Anterior cingulate cortex (tissue), 58 donors: ENCODE data around the gene VBP1.
"Not testable (repeated sequence)": the region's sequence is repeated elsewhere in the genome, so short reads cannot be mapped to it uniquely, and the experiment has no call there.

Source experiments
- DNase-seq, 58 donors: peaks; one replicate each; lab custom pipeline; 2025; lab: John Stamatoyannopoulos, UW

The VBP1 gene, protein sequence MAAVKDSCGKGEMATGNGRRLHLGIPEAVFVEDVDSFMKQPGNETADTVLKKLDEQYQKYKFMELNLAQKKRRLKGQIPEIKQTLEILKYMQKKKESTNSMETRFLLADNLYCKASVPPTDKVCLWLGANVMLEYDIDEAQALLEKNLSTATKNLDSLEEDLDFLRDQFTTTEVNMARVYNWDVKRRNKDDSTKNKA

DNA sequence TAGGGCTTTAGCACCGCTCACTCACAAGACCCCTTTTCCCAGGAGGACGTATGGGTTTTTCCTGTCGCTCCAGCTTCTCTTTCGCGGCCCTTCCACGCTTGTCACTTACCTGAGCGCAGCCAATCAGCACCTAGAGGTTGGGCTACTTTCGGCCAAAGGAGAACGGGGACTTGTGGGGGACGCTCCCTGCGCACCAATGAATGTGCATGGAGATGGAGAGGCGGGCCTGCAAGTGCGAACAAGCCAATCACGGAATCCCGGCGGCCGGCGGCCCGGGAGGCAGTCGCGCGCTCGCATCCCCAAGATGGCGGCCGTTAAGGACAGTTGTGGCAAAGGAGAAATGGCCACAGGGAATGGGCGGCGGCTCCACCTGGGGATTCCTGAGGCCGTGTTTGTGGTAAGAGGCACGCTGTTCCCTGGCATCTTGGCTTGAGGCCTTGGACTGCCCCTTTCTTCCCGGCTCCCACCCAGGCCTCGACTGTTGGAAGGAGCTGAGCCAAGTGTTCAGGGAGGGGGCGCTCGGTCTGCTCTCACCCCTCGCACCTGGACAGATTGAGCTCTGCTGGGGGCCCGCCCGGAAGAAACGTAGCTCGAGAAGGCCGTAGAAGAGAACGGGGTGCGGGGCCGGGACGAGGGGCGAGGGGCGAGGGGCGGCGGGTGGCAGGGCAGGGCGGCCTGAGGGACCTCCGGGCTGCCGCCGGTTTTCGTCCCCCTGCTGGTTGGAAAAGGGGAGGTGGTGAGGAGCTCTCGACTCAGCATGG is at the start of gene VBP1:
VBP1 (plus strand) TSS at position 282 of the 761 bp plus-strand sequence; CDS start at position 305, 23 bp downstream.
- peak; percentile 19 to 96 (median 87) for DNase-seq

DNA sequence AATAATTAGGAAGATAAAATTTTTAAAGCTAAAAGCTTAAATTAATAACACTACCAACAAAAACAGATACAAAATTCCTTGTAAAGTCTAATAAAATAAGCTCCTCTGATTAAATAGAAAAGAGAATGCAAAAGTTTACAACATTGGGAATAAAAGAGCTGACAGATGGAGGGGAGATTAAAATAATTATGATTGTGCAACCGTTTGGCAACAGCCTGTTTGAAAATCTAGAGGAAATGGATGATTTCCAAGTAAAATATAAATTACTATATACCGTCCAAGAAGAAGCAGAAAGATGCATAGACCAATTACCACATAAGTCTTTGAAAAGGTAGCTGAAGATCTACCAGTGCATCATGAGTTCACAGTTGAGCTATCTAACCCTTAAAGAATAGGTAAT is 46.4 kb upstream of the VBP1 start:
- no peak for DNase-seq

DNA sequence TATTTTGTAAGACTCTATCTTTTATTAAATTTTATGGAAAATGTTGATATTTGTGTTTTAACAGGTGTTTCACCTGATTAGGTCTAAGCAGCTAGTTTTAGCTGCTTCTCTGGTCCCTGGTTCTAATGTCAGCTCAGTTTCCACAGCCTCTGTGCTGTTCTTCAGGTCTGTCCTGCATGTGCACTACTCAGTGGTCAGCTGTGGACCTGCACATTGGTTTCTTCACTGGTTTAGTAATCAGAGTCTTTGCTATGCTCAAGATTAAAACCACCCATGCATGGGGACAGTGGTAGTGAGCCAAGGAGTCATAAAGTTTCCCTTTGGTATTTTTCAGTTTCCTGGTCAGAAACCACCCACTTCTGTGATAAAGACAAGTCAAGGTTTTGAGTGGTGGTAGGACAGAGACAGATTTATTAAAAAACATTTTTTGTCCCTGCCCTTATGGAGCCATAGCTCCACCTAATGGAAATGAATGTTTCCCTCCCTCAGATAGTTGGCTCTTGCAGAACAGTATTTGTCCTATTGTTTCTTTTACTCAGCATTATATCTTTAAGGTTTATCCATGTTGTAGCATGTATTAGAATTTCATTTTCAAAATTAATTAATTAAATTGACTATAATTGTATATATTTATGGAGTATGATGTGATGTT is 36.8 kb upstream of the VBP1 start:
- no peak for DNase-seq

DNA sequence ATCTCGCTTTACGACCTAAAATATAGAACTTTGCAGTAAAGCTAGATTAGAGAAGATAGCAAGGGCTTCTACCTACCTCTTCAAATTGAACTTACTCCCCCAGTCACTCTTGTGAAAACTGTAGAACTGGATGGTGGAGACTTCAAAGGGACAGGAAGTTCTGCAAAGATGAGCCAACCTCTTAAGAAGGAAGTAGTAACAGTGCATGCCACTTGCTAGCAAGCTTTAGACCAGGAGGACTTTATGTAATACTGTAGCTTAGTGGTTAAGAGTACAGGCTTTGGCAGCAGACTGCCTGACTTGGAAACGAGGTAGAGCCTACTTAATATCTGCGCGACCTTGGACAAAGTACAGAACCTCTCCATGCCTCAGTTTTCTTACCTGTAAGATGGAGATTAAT is 27.5 kb upstream of the VBP1 start:
- no peak for DNase-seq

DNA sequence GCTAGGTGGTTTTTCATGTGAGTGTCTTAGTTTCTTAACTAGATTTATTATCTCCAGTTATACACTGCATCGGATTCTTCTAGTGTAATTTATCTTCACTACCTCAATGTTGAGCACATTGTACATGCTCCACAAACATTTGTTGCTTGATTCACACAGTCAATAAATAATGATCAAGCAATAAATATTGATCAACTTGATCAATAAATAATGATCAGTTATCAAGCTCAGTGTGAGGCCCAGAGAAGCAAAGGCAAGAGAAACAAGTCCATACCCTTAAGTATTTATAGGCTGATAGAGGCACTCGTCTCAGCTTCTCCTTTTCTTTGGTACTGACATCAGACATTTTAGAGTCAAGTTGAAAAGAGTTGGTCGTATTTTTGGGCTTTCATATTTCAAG is 5.1 kb upstream of the VBP1 start:
- DNase-seq, result no peak

DNA sequence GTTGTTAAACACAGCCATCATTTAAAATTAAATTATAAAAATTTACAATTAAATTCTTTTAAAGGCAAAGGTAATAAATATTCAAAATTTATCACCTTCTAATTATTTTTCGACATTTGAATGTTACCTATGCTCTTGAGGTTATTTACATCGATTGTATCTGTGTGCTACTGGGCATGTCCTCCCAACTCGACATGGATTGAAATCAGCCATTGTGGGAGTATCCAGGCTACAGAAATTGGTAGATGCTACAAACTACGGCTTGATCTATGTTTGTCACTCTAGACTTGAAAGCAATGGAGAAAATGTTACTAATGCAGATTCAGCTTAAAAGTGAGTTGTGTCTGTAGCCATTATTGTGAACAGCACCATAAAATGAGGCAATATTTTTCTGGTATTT is 2.5 kb upstream of the VBP1 start:
- no peak for DNase-seq

DNA sequence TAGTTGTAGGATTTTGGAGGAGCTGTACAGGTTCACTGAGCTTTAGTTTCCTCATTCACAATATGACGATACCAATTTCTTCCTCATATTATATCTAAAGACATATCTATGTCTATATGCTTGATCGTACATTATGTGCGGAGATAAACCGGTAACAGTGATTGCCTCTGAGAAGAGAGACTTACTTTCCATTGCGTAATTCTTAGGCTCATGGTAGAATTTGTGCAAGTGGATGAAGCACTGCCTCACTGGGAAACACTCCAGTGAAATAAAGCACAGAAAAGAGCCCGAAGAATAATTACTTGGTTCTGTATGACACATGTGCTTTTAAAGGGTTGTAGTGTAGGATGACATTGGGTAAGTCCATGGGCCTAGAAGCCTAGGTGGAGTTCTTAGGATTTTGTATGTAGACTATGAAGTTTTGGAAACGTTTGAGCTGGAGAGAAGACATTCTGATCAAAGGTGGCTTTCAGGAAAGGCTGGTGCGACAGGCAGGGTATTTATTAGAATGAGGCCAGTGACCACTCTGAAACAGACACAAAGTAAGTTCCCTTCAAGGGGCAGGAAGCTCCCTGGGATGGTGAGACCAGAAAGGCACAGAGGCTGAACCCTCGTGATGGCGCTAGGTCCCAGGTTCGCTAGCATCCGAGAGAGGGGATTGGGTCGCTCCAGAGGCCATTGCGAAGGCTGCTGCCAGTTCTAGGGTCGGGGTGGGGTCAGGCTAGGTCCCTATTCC is 649 bp upstream of the VBP1 start:
- peak in 2 of 58 donors; percentile 8 to 44 for DNase-seq

DNA sequence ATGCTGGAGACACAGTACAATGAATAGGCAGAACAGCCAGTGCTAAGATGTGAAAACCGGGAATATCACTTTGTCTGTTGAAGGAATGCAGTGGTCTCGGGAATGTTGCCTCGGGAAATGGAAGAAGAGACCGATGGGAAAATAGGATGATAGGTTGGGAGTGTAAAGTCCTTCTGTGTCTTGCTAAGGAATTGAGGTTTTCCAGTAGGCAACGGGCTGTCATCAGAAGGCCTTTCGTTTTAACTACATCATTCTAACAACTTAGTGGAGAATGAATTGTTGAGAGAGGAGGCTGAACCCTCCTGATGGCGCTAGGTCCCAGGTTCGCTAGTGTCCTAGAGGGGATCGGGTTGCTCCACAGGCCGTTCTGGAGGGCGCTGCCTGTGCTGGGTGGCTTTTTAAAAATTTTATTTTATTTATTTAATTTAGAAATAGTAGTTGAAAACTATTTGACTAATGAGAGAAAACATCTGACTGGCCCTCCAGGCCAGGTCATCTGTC is 730 bp downstream of the VBP1 start:
- DNase-seq, result peak in 5 of 58 donors; percentile 0 to 19 (median 0)

DNA sequence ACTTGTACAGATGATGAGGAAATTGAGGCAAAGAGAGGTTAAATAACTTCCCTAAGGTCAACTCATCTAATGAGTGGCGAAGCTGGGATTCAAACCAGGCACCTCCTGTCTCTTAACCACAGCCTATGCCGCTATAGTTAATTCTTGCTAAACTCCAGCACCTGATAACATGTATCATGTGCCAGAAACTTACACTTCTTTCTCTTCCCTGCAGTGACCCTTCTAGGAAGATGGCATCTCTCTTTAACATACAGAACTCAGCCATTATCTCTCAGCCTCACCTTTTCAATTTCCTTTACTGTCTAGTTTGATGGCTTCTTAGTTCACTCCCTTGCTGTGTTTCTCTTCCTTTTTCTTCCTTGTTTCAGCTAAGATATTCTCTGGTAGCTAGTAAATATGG is 2.5 kb downstream of the VBP1 start:
- no peak for DNase-seq

DNA sequence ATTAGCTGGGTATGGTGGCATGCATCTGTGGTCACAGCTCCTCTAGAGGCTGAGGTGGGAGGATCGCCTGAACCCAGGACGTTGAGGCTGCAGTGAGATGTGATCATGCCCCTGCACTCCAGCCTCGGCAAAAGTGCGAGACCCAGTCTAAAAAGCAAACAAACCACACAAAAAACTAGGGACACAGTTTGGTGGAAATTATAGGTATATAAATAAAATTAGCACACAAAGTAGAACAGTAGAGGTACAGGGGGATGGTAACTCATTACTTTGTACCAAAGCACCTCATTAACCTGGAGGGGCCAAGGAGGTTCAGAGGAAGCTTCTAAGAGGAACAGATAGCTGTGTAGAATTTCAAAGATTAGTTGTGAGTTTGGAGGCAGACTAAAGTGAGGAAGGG is 5.1 kb downstream of the VBP1 start:
- no peak for DNase-seq

DNA sequence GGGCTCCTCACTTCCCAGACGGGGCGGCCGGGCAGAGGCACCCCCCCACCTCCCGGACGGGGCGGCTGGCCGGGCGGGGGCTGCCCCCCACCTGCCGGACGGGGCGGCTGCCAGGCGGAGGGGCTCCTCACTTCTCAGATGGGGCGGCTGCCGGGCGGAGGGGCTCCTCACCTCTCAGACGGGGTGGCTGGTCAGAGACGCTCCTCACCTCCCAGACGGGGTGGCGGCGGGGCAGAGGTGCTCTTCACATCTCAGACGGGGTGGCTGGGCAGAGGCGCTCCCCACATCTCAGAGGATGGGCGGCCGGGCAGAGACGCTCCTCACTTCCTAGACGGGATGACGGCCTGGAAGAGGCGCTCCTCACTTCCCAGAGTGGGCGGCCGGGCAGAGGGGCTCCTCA is 7.5 kb downstream of the VBP1 start:
- DNase-seq, result not testable (repeated sequence)

DNA sequence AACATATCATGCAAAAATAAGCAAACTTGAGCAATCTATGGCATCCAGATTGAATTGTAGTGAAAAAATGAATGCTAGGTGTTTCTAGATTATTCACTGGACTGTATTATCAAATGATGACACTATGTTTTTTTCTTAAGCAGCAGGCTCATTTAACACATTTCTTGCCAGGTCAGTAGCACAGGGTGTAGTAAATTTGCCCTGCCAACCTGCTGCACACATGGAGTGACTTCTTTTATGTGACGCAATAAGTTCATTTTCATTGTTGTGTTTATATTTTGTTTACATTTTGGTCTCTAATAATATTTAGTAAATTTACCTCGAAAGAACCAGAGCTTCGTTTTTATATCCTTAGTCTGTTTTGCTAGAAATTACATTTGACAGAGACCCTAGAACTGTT is 9.5 kb downstream of the VBP1 start:
- no peak for DNase-seq

DNA sequence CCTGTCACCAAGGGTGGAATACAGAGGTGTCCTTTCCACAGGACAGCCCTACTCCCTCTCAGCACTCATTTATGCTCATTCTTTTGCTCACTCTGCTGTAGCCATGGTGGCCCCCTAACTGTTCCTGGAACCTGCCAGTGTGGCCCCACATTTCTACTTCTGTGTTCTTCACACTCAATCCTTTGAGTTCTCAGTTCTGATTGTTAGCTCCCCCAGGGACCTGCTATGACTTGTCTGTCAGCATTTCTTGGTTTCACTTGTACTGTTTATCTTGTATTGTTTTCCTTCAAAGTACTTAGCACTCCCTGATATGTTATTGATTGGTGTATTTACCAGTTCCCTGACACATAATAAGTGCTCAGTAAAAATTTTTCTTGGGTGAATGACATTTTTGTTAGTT is 14.9 kb downstream of the VBP1 start:
- no peak for DNase-seq

DNA sequence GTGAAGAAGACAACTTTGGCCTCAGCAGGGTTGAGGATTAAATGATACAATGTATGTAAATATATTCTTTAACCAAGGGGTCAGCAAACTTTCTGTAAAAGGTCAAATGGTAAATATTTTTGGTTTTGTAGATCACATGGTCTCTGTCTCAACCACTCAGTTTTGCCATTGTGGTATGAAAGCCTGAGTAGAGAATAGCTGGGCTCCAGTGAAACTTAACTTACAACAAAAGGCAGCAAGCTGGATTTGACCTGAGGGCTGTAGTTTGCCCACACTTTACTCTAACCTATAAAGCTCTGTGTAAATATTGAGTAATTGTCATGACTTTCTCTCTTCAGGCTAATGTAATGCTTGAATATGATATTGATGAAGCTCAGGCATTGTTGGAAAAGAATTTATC is 19.6 kb downstream of the VBP1 start:
- no peak for DNase-seq

DNA sequence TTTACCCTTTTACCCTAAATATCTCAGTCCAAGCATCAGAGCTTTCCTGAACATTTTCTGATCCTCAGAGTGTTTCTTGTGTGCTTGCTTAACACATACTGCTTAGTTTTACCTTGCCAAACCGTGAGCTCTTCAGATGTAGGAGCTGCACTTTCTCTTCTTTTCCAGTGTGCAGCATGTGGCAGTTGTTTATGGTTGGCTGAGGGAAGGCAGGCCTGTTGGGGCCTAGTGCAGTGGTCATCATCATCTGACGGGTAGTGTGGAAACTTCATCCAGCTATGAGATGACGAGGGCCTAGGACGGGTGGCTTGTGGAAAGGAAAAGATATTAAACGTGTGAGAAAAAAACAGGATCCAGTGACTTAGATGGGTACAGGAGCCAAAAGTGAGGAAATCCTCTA is 21.5 kb downstream of the VBP1 start:
- no peak for DNase-seq

DNA sequence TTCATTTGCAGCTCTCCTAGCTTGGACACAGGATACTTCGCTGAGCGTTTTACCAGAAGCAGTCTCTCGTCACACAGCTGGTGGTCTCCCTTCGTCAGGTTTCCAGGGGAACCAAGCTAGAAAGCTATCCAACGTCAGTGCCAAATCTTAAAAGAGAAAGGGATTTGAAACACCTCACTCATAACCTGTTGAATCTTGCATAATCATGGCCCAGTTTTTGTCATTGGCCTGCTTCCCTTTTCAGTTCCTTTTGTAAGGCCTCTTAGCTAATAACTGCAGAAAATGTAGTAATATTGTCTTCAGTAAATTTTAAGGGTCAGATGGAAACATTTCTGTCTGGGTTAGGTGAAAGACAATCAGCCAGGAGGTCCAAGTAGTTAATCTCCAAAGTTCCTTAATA is 26.0 kb downstream of the VBP1 start:
- DNase-seq, result no peak

DNA sequence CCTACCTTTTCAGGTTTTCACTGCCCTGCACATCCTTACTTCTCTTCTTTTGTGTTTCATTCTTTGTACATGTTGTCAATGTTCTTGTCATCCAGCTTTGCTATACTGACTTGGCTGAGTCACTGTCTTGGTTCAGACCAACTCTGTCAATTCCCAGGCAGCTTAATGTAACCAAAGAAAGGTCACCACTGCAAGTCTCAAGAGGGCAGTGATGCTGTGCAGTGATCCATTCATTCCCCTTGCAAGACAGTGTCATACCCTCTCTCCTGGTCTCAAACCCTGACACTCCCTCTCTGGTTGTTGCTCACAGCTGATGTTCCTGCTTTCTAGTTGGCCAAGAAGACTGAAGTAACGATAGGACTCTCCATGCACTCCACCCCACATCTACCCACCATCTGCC is 30.5 kb downstream of the VBP1 start:
- DNase-seq, result no peak

DNA sequence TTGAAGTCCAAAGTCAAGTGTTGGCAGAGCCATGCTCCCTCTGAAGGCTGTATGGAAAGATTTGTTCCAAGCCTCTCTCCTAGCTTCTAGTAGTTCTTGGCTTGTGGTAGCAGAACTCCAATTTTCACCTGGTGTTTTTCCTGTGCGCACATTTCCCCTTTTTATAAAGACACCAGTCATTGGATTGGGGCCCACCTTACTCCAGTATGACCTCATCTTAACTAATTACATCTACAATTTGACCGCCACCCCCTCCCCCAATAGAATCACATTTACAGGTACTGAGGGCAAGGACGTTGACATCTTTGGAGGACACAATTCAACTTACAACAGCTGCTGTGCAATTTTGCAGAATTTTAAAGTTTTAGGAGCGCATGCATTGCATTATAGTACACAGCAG is 31.2 kb downstream of the VBP1 start:
- no peak for DNase-seq

DNA sequence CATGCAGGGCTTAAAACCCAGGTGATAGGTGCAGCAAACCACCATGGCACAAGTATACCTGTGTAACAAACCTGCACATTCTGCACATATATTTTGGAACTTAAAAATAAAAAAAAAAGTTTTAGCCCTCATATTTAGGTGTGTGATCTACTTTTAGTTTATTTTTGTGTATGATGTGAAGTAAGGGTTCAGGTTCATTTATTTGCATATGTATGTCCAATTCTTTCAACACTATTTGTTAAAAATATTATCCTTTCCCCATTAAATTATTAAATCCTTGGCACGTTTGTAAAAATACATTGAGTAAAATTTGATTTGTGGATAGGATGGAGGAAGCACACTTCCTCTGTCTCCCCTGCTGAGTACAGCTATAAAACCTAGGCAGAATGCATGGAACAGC is 35.1 kb downstream of the VBP1 start:
- DNase-seq, result no peak

DNA sequence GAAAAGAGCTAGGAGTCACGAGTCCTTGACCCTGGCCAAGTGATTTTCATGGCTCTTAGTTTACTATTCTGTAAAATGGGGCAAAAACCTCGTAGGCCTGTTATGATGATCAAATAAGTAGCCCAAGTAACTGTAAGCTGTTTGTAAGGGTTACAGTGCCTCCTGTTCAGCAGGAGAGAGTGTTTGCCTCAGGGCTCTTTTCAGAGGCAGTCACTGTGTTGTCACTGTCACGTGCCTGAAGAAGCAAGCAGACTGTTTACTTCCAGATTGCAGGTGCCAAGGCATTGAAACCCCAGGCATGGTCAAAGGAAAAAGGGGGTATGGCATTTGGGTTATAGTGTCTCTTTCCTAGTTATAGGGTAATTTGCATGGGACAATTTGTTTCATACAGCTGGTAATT is 43.5 kb downstream of the VBP1 start:
- peak in 1 of 58 donors; percentile 0 for DNase-seq
